Iris pigment epithelial cell (primary cell): ENCODE data around the gene FOSL2.
A peak's percentile ranks its signal among the peaks of the same experiment; 100 is the strongest.
"Not testable (repeated sequence)": the region's sequence is repeated elsewhere in the genome, so short reads cannot be mapped to it uniquely, and the experiment has no call there.

Experiments
- DNase-seq: peaks from one replicate; pipeline ENCODE4 v3.0.0-alpha.2; 2011; ENCODE audit warnings: low read depth

Gene FOSL2

GRCh38 chr2:28357055-28357454 lies 35.6 kb upstream of the FOSL2 start:
- no peak for DNase-seq

DNA sequence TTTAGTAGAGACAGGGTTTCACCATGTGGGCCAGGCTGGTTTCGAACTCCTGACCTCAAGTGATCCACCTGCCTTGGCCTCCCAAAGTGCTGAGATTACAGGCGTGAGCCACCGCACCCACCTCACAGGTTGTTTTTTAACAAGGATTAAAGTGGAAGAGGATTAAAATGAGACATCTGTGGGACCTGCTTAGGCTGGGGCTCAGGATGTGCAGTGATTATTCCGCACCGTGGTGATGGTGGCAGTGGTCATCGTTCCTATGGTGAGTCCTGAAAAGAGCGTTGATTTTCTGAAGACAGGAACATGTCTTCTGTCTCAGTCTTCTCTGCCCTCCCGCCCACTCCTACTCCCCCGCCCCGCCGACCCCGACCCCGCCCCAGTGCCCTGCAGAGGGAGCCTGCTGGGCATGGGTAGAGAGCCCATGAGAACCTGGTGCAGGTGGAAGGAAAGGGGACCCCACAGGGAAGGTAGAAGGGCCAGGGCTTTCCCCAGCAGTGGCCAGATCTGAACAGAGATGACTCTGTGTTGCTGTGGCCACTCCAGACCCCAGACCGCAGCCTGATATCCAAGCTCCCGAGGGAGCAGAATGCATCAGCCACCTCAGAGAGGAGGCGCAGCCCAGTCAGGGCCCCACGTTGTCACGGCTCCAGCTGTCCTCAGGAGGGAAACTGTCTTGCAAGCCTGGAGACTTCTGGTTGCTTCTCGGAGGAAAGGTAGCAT lies 34.5 kb upstream of the FOSL2 start:
- no peak for DNase-seq

DNA sequence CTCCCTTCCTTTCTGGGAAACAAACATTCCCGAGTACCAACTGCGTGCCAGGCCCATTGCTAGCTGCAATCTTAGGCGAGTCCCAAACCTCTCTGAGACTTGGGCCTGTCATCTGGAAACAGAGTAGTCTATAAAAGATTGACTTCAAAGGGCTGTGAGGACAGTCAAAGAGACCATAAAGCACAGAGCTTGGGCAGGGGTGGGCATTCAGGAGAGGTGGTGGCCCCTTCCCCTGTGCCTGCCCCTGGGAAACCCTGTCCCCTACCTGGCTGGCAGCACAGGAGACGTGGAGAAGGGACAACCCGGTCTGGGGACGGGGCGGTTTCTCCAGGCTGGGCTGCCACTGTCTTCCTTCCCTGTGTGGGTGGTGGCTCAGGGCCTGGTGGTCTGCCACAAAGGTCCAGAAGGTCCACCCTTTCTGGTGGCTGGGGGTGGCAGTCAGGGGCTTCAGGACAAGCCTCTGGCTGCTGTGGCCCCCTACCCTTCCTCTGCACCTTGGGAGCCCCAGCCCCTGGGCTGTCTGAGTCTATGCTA lies 33.9 kb upstream of the FOSL2 start:
- no peak for DNase-seq

GRCh38 chr2:28359222-28360057 lies 33.2 kb upstream of the FOSL2 start:
- DNase-seq = peak; percentile 67

- DNase-seq = no peak
These were observed 32.5 kb upstream of the FOSL2 start for GRCh38 chr2:28360058-28360717.

- peak; percentile 40 for DNase-seq
These were observed 31.9 kb upstream of the FOSL2 start for GRCh38 chr2:28360718-28361293.

DNA sequence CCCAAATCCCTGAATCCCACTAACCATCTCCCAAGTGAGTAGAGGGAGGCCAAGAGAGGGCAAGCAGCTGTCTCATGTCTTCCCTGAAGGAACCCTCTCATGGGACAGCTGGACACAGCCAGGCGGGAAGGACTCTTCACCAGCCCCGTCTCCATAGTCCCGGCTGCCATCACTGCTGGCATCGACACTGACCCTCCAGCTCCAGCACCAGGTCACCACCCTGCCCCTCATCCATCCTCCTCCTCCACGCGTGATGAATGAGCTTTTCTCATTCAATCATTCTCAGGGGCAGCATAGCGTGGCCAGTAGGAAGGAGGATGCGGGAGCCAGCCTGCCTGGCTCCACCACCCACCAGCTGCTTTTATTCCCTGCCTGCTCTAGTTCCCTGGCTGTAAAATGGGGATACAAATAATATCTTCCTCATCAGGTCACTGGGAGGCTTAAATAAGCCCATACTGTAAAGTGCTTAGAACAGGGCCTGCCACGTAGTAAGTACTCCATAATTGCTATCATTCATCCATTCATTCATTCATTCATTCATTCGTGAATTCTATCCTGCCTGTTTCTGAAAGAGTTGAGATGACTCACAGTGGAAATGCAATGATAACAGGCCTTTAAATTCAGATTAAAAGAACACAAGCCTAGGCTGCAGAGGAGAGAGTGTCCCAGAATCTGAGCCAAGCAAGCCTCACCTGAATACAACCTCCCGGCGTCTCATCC lies 30.5 kb upstream of the FOSL2 start:
- DNase-seq = no peak

- DNase-seq = no peak
These were observed 29.6 kb upstream of the FOSL2 start for GRCh38 chr2:28362991-28363521.

DNA sequence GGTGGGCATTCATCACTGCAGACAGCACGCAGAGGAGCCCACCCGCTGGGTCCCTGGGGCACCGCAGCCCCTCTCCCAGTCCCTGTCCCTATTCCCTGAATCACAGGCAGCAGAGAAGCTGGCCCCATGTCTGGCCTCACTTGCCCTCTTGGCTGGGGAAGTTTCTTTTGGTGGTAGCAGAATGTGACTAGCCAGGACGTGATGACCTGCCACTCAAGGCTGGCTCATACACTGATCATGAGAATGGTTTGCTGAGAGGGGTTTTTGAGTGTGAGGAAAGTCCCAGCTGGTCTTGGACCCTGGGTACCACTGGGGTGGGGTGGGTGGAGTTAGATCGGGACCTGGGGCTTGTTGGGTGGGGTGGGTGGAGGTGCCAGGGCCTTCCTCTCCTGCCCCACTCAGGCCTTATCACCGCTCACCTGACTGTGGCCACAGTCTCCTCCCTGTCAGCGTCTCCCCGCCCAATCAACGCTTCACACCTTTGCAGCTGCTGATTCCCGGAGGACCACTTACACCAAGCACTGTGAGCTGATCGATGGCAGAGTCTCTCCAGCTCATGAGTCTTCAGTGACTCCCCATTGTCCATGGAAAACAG lies 28.9 kb upstream of the FOSL2 start:
- no peak for DNase-seq

- DNase-seq = no peak
These were observed 28.0 kb upstream of the FOSL2 start for GRCh38 chr2:28364610-28365009.

- no peak for DNase-seq
These were observed 27.5 kb upstream of the FOSL2 start for GRCh38 chr2:28365158-28365557.

- DNase-seq = no peak
These were observed 26.5 kb upstream of the FOSL2 start for GRCh38 chr2:28366149-28366495.

- peak; percentile 24 for DNase-seq
These were observed 26.0 kb upstream of the FOSL2 start for GRCh38 chr2:28366496-28367282.

GRCh38 chr2:28367667-28368356 lies 24.8 kb upstream of the FOSL2 start:
- DNase-seq = no peak

- DNase-seq = no peak
These were observed 24.3 kb upstream of the FOSL2 start for GRCh38 chr2:28368357-28368798.

- no peak for DNase-seq
These were observed 23.3 kb upstream of the FOSL2 start for GRCh38 chr2:28369358-28369757.

GRCh38 chr2:28370354-28370753 lies 22.3 kb upstream of the FOSL2 start:
- no peak for DNase-seq

- not testable (repeated sequence) for DNase-seq
These were observed 20.9 kb upstream of the FOSL2 start for GRCh38 chr2:28371728-28372127.

DNA sequence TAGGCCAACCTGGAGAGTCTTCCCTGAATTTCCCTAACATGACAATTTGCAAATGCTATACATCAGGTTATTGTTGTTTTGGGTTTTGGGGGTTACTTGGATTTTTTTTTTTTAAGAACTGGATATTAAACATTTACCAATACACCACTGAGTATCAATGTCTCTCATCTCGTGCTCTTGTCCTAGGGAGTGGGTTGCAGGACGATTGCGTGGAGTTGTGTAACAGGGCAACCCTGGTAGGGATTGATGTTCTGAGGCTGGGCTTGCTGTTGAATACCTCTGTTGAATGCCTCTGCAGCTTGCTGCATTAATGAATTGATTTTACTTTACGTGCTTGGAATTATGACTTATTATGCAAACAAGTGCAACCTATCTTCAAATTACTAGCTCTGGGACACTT lies 18.8 kb upstream of the FOSL2 start:
- no peak for DNase-seq

GRCh38 chr2:28374331-28374730 lies 18.3 kb upstream of the FOSL2 start:
- DNase-seq = no peak
